ENCODE results near the gene NFIC. TPM values are rescaled to one million over a fixed set of nuclear protein-coding genes. Genes with fewer than 3 reads are reported as not detected.

Gene NFIC
- total and polyA plus RNA-seq, 5 experiments from 2014 or later: 5.8 to 34.8 (median 15.8) TPM

DNA sequence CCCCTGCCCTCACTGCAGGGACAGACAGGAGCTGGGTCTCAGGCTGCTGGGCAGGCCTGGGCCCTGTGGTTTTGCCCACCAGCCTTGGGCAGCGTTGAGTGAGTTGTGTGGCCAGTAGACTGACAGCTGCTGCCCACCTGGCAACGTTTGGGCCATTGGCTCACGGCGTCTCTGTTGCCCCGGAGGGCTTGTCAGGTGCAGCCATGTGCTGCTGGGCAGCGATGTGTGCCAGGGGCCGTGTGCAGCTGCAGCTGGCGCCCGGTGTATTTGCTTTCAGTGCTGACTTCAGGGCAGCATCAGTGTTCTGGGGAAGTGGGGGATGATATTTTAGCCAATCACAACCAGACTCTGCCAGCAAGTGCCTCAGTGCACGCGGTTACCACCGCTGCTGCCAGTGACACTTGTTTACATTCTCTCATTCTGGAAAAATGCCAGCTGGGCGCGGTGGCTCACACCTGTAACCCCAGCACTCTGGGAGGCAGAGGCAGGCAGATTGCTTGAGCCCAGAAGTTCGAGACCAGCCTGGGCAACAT is 150.4 kb downstream of the NFIC start:
- Mint-ChIP-seq H3K27me3 (no peaks in the 10 kb centered on the region), H3K4me3 (peak overlapping the region in 7 of 10 donors; percentile 28 to 58 (median 39)), H3K27ac (peak overlapping the region; percentile 31 to 92 (median 81))

GRCh38 chr19:3517638-3518037 is 151.3 kb downstream of the NFIC start:
- peak overlapping the region in 1 of 10 donors; percentile 80 for H3K27ac Mint-ChIP-seq
- POLR2A ChIA-PET: interaction anchor here (0.7 to 1.5 kb wide), 2 partner anchors 11 to 167 kb away, joined by 4 to 5 read pairs; no protein-coding TSS in a partner anchor
- no peaks in the 10 kb centered on the region for H3K27me3 Mint-ChIP-seq
- no peaks in the 10 kb centered on the region for H3K9me3 Mint-ChIP-seq
- DNase-seq: no peak
- ATAC-seq: no peak
- H3K36me3 Mint-ChIP-seq: peaks cover 0 to 17% (median 0%) of the 10 kb centered on the region in 3 donors
- no peak overlapping the region for H3K4me3 Mint-ChIP-seq
- H3K4me1 Mint-ChIP-seq: peaks cover 19 to 56% (median 44%) of the 10 kb centered on the region in 4 donors

More for the DNA sequence above, 150.4 kb downstream of the NFIC start:
- Mint-ChIP-seq H3K36me3 (peaks cover 0 to 11% (median 0%) of the 10 kb centered on the region in 3 donors), H3K4me1 (peaks cover 20 to 65% (median 47%) of the 10 kb centered on the region in 4 donors), H3K9me3 (no peaks in the 10 kb centered on the region)
- POLR2A ChIA-PET: interaction anchor here (0.6 to 1.5 kb wide), 5 partner anchors 10 to 1235 kb away, joined by 3 to 4 read pairs (median 3); partner anchors contain the start of genes DOHH, MFSD12 and PEAK3
- DNase-seq: peak in 9 of 10 donors; percentile 28 to 78 (median 63)
- ATAC-seq: peak; percentile 71 to 89

DNA sequence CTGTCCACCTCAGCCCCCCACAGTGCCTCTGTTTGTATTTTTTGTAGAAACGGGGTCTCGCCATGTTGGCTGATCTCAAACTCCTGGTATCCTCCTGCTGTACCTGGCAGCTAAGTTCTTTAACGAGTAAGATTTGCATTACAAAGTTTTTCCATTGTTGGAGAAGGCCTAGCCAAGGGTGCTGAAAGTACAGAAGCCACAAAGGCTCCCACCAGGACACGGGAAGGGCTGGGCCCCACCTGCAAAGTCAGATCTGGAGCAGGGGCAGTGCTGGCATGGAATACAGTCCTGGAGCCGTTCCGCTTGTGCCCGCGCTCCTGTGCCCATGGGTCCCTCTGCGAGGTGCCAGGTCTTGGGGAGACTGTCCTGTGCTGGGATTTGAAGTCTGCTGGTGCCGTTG is 151.9 kb downstream of the NFIC start:
- H3K9me3 Mint-ChIP-seq: no peaks in the 10 kb centered on the region
- H3K27ac Mint-ChIP-seq: peak overlapping the region in 3 of 10 donors; percentile 34 to 74 (median 40)
- H3K27me3 Mint-ChIP-seq: no peaks in the 10 kb centered on the region
- H3K4me3 Mint-ChIP-seq: peak overlapping the region in 1 of 10 donors; percentile 45
- peaks cover 0 to 18% (median 0%) of the 10 kb centered on the region in 3 donors for H3K36me3 Mint-ChIP-seq
- ATAC-seq: no peak
- POLR2A ChIA-PET: interaction anchor here (0.6 kb wide), 1 partner anchor 51 kb away, joined by 4 read pairs; no protein-coding TSS in a partner anchor
- peaks cover 19 to 55% (median 44%) of the 10 kb centered on the region in 4 donors for H3K4me1 Mint-ChIP-seq
- no peak for DNase-seq

GRCh38 chr19:3518659-3519058 is 152.3 kb downstream of the NFIC start:
- Mint-ChIP-seq H3K4me1 (peaks cover 18 to 51% (median 43%) of the 10 kb centered on the region in 4 donors), H3K4me3 (peak overlapping the region in 1 of 10 donors; percentile 45), H3K36me3 (peaks cover 0 to 22% (median 0%) of the 10 kb centered on the region in 3 donors), H3K27ac (peak overlapping the region in 1 of 10 donors; percentile 19), H3K9me3 (no peaks in the 10 kb centered on the region), H3K27me3 (no peaks in the 10 kb centered on the region)
- no peak for DNase-seq
- no peak for ATAC-seq
- POLR2A ChIA-PET: interaction anchor here (0.6 kb wide), 1 partner anchor 51 kb away, joined by 4 read pairs; no protein-coding TSS in a partner anchor

Other genes starting within 250 kb of the NFIC start
- under 1 TPM; 0.36 to 0.39 TPM for gene GNA15, start 230.6 kb upstream of the NFIC start, total RNA-seq
- under 1 TPM in 1 of 3 donors, not detected in 2; 0.19 TPM for gene GNA15, start 230.6 kb upstream of the NFIC start, polyA plus RNA-seq
- 100 to 1,000 TPM; 217 to 233 TPM for gene S1PR4, start 187.8 kb upstream of the NFIC start, total RNA-seq
- 100 to 1,000 TPM; 286 to 470 (median 332) TPM for gene S1PR4, start 187.8 kb upstream of the NFIC start, polyA plus RNA-seq
- 10 to 100 TPM; 59.7 to 63.0 TPM for gene NCLN, start 180.7 kb upstream of the NFIC start, total RNA-seq
- 10 to 100 TPM; 23.9 to 44.7 (median 25.5) TPM for gene NCLN, start 180.7 kb upstream of the NFIC start, polyA plus RNA-seq
- gene CELF5, start 141.9 kb upstream of the NFIC start, total RNA-seq: under 1 TPM; 0.23 to 0.41 TPM
- gene CELF5, start 141.9 kb upstream of the NFIC start, polyA plus RNA-seq: not detected
- not detected for gene SMIM24, start 113.9 kb downstream of the NFIC start, total RNA-seq
- under 1 TPM; 0.43 to 0.57 (median 0.53) TPM for gene SMIM24, start 113.9 kb downstream of the NFIC start, polyA plus RNA-seq
- not detected for gene SMIM44, start 116.9 kb downstream of the NFIC start, total RNA-seq
- gene SMIM44, start 116.9 kb downstream of the NFIC start, polyA plus RNA-seq: not detected
- 1 to 10 TPM; 6.5 to 6.6 TPM for gene DOHH, start 134.1 kb downstream of the NFIC start, total RNA-seq
- gene DOHH, start 134.1 kb downstream of the NFIC start, polyA plus RNA-seq: 10 to 100 TPM in 1 of 3 donors, 1 to 10 TPM in 2; 6.9 to 15.5 (median 7.8) TPM
- gene FZR1, start 139.7 kb downstream of the NFIC start, total RNA-seq: 10 to 100 TPM; 61.2 to 65.1 TPM
- gene FZR1, start 139.7 kb downstream of the NFIC start, polyA plus RNA-seq: 10 to 100 TPM in 1 of 3 donors, 1 to 10 TPM in 2; 8.1 to 11.8 (median 9.5) TPM
- gene TEKTIP1, start 172.6 kb downstream of the NFIC start, total RNA-seq: 10 to 100 TPM in 1 of 2 experiments, 1 to 10 TPM in 1; 8.8 to 12.5 TPM
- gene TEKTIP1, start 172.6 kb downstream of the NFIC start, polyA plus RNA-seq: under 1 TPM in 1 of 3 donors, not detected in 2; 0.45 TPM
- gene MFSD12, start 191.0 kb downstream of the NFIC start, total RNA-seq: 100 to 1,000 TPM; 134 to 146 TPM
- gene MFSD12, start 191.0 kb downstream of the NFIC start, polyA plus RNA-seq: 10 to 100 TPM; 33.1 to 59.6 (median 42.5) TPM
- gene HMG20B, start 206.4 kb downstream of the NFIC start, total RNA-seq: 10 to 100 TPM; 50.7 to 59.7 TPM
- gene HMG20B, start 206.4 kb downstream of the NFIC start, polyA plus RNA-seq: 10 to 100 TPM; 45.8 to 55.9 (median 53.9) TPM
- 1 to 10 TPM; 3.5 to 3.7 TPM for gene GIPC3, start 218.9 kb downstream of the NFIC start, total RNA-seq
- gene GIPC3, start 218.9 kb downstream of the NFIC start, polyA plus RNA-seq: 1 to 10 TPM in 2 of 3 donors, under 1 TPM in 1; 0.76 to 3.0 (median 1.1) TPM
- gene TBXA2R, start 240.3 kb downstream of the NFIC start, total RNA-seq: 10 to 100 TPM; 18.5 to 19.1 TPM
- 10 to 100 TPM; 11.7 to 26.9 (median 23.9) TPM for gene TBXA2R, start 240.3 kb downstream of the NFIC start, polyA plus RNA-seq

Data from naive thymus-derived CD8-positive, alpha-beta T cell (primary cell).